Duodenal mucosa (tissue), 2 donors: Measurements from ENCODE around the gene PARD3B.

Source experiments
- H3K27ac ChIP-seq: one replicate; pipeline ENCODE4 v1.7.0; 2013; ENCODE audit warnings: low read depth, low read length
- H3K27me3 ChIP-seq, 2 donors: one replicate each; pipeline ENCODE4 v1.7.0; 2013; ENCODE audit warnings: low read length in 2 of 2, control low read depth in 1 of 2; ENCODE audit not compliant: insufficient read depth in 2 of 2, control insufficient read depth in 1 of 2
- H3K36me3 ChIP-seq, 2 donors: one replicate each; pipeline ENCODE4 v1.7.0; 2013; ENCODE audit warnings: low read length in 2 of 2, control low read depth in 1 of 2; ENCODE audit not compliant: insufficient read depth in 2 of 2, control insufficient read depth in 1 of 2
- H3K4me1 ChIP-seq, 2 donors: one replicate each; pipeline ENCODE4 v1.7.0; 2013; ENCODE audit warnings: low read length in 2 of 2, control low read depth in 1 of 2; ENCODE audit not compliant: insufficient read depth in 2 of 2, control insufficient read depth in 1 of 2
- H3K4me3 ChIP-seq, 2 donors: one replicate each; pipeline ENCODE4 v1.7.0; 2013; ENCODE audit warnings: low read length in 2 of 2, low read depth in 1 of 2
- H3K9ac ChIP-seq, 2 donors: one replicate each; pipeline ENCODE4 v1.7.0; 2013; ENCODE audit warnings: low read length in 2 of 2, low read depth in 1 of 2
- H3K9me3 ChIP-seq, 2 donors: one replicate each; pipeline ENCODE4 v1.7.0; 2013; ENCODE audit warnings: low read length in 2 of 2, control low read depth in 1 of 2; ENCODE audit not compliant: control insufficient read depth in 1 of 2

The PARD3B gene

DNA sequence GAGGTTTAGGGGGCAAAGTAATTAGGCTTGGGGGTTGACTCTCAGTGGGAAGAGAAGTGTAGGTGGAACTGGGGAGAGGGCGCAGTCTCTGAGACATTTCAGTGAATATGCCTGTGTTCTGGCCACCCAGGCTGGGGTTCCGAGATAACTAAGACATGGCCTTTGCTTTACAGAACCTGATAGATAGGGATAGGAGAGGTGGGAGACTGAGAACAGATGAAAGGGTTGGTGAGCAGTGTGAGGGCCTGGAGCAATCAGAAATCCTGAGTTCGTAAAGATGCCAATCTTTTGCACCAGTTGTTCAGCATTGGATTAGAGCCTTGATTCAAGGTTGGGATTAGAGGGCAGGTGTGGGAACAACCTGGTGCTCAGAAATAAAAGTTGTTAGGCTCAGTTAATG is 15.6 kb downstream of the PARD3B start:
- Histone ChIP-seq H3K36me3 (no peaks in the 10 kb centered on the region), H3K4me1 (no peaks in the 10 kb centered on the region), H3K4me3 (no peak overlapping the region), H3K9ac (no peak overlapping the region), H3K9me3 (no peaks in the 10 kb centered on the region), H3K27me3 (no peaks in the 10 kb centered on the region), H3K27ac (no peak overlapping the region)

DNA sequence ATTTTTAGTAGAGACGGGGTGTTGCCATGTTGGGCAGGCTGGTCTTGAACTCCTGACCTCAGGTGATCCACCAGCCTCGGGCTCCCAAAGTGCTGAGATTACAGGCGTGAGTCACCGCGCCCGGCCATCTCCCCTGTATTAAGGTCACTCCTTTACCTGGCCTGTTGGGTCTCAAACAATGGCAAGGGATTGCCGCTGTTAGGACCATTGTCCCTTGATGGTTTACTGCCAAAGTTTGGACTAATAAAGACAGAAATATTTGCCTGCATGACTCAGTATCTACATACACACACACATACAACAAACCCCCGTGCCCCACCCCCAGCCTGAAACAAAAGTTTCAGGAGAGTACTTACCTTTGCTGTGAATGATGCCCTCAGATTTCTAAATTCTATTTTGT is 16.5 kb downstream of the PARD3B start:
- Histone ChIP-seq H3K4me1 (no peaks in the 10 kb centered on the region), H3K9me3 (no peaks in the 10 kb centered on the region), H3K27ac (no peak overlapping the region), H3K36me3 (no peaks in the 10 kb centered on the region), H3K4me3 (no peak overlapping the region), H3K9ac (no peak overlapping the region), H3K27me3 (no peaks in the 10 kb centered on the region)

GRCh38 chr2:204566439-204566838 is 21.2 kb downstream of the PARD3B start:
- Histone ChIP-seq H3K9me3 (no peaks in the 10 kb centered on the region), H3K4me3 (no peak overlapping the region), H3K9ac (no peak overlapping the region), H3K27me3 (no peaks in the 10 kb centered on the region), H3K36me3 (no peaks in the 10 kb centered on the region), H3K4me1 (no peaks in the 10 kb centered on the region), H3K27ac (no peak overlapping the region)

DNA sequence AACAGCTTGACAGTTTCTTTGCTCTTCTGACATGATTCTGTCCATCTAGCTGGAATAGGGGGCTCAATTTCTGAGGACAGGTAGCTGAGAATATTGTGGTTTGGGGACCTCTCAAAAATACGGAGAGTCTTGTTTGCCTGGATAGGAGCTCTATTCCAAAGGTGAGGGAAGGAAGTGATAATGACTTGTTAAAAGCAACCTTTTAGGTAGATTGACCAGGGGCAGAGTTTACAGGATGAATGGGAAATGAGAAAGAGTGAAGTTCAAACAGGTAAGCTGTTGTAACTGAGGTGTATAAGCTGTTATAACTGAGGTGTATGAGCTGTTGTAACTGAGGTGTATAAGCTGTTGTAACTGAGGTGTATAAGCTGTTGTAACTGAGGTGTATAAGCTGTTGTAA is 25.1 kb downstream of the PARD3B start:
- H3K4me1 ChIP-seq = peaks cover 0 to 6% of the 10 kb centered on the region in 2 donors
- H3K9ac ChIP-seq = no peak overlapping the region
- no peaks in the 10 kb centered on the region for H3K9me3 ChIP-seq
- H3K4me3 ChIP-seq = no peak overlapping the region
- H3K27me3 ChIP-seq = no peaks in the 10 kb centered on the region
- no peak overlapping the region for H3K27ac ChIP-seq
- H3K36me3 ChIP-seq = no peaks in the 10 kb centered on the region

DNA sequence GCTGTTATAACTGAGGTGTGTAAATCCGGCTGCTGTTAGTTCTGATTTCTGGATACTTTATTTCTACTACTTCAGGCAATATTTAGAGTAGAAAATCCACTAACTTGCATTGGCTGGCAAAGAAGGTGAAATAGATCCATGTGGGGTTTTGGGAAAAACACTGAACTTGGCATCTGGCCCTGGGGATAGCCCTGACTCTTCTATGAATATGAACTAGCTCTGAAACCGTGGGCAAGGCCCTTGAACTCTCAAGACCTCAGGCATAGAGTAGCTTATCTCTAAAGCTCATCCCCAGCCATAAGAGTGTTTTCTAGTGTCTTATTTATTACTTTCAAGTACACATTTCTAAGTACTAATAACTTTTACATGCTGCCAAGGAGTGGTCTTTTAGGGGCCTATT is 25.8 kb downstream of the PARD3B start:
- Histone ChIP-seq H3K4me3 (no peak overlapping the region), H3K27ac (no peak overlapping the region), H3K4me1 (peaks cover 0 to 6% of the 10 kb centered on the region in 2 donors), H3K36me3 (no peaks in the 10 kb centered on the region), H3K9ac (no peak overlapping the region), H3K9me3 (no peaks in the 10 kb centered on the region), H3K27me3 (no peaks in the 10 kb centered on the region)

GRCh38 chr2:204571911-204572310 is 26.6 kb downstream of the PARD3B start:
- H3K9ac ChIP-seq = no peak overlapping the region
- no peak overlapping the region for H3K27ac ChIP-seq
- H3K4me1 ChIP-seq = peaks cover 0 to 6% of the 10 kb centered on the region in 2 donors
- no peaks in the 10 kb centered on the region for H3K36me3 ChIP-seq
- H3K27me3 ChIP-seq = no peaks in the 10 kb centered on the region
- no peak overlapping the region for H3K4me3 ChIP-seq
- H3K9me3 ChIP-seq = no peaks in the 10 kb centered on the region

- H3K4me3 ChIP-seq = no peak overlapping the region
- no peak overlapping the region for H3K27ac ChIP-seq
- no peaks in the 10 kb centered on the region for H3K36me3 ChIP-seq
- H3K9me3 ChIP-seq = no peaks in the 10 kb centered on the region
- no peak overlapping the region for H3K9ac ChIP-seq
- peaks cover 0 to 6% of the 10 kb centered on the region in 2 donors for H3K4me1 ChIP-seq
- H3K27me3 ChIP-seq = no peaks in the 10 kb centered on the region
Observed at GRCh38 chr2:204573221-204573620, 27.9 kb downstream of the PARD3B start.

DNA sequence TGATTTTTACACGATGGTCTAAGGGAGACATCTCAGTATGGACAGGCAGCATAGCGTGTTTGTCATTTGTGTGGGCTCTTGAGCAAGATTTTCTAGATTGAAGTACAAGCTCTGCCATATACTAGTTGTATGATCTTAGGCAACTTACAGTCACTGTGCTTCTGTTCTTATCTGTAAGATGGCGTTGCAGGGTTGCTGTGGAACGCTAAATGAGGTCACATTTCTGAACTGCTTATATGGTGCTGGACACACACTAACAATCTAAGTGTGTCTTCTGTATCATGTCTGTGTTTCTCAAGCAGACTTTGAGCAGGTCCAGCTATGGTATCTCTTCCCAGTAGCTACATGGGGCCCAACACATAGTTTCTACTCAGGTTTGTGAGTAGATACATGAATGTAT is 29.2 kb downstream of the PARD3B start:
- Histone ChIP-seq H3K27me3 (no peaks in the 10 kb centered on the region), H3K4me3 (no peak overlapping the region), H3K9ac (no peak overlapping the region), H3K4me1 (peaks cover 0 to 6% of the 10 kb centered on the region in 2 donors), H3K9me3 (no peaks in the 10 kb centered on the region), H3K36me3 (no peaks in the 10 kb centered on the region), H3K27ac (no peak overlapping the region)

- no peak overlapping the region for H3K27ac ChIP-seq
Observed at GRCh38 chr2:204575463-204575862, 30.2 kb downstream of the PARD3B start.

GRCh38 chr2:204576362-204576979 is 31.2 kb downstream of the PARD3B start:
- H3K27me3 ChIP-seq = no peaks in the 10 kb centered on the region
- H3K9ac ChIP-seq = no peak overlapping the region
- no peaks in the 10 kb centered on the region for H3K9me3 ChIP-seq
- H3K36me3 ChIP-seq = no peaks in the 10 kb centered on the region
- no peak overlapping the region for H3K27ac ChIP-seq
- no peak overlapping the region for H3K4me3 ChIP-seq
- peaks cover 0 to 6% of the 10 kb centered on the region in 2 donors for H3K4me1 ChIP-seq

More at GRCh38 chr2:204575463-204575862, 30.2 kb downstream of the PARD3B start:
- no peaks in the 10 kb centered on the region for H3K36me3 ChIP-seq
- H3K9ac ChIP-seq = no peak overlapping the region
- no peaks in the 10 kb centered on the region for H3K27me3 ChIP-seq
- no peak overlapping the region for H3K4me3 ChIP-seq
- peaks cover 0 to 6% of the 10 kb centered on the region in 2 donors for H3K4me1 ChIP-seq
- no peaks in the 10 kb centered on the region for H3K9me3 ChIP-seq
